SK-N-SH treated with all-trans-retinoic acid at 6 μM for 48 hours (cell line): Measurements from ENCODE around the gene EPB41L5.

Source experiments
- ARNTL ChIP-seq: fragments of 450-650 bp; formaldehyde crosslinking; IDR thresholded peaks from 2 replicates; pipeline ENCODE4 v1.5.0; 2020; ENCODE audit warnings: low read depth, mild to moderate bottlenecking, moderate library complexity, borderline replicate concordance
- ISL1 ChIP-seq: fragments of 250-450 bp; sonication (Bioruptor Pico); IDR thresholded peaks from 2 replicates; pipeline ENCODE4 v2.1.2; 2022; ENCODE audit warnings: mild to moderate bottlenecking, moderate library complexity
- RARB ChIP-seq: fragments of 250-450 bp; sonication (Bioruptor Pico); IDR thresholded peaks from 2 replicates; pipeline ENCODE4 v1.8.0; 2021; ENCODE audit warnings: mild to moderate bottlenecking, moderate library complexity
- ZFP3 ChIP-seq: fragments of 250-450 bp; sonication (Bioruptor Pico); IDR thresholded peaks from 2 replicates; pipeline ENCODE4 v1.5.0; 2020; ENCODE audit warnings: mild to moderate bottlenecking, moderate library complexity
- ZFP30 ChIP-seq: fragments of 450-650 bp; formaldehyde crosslinking; IDR thresholded peaks from 2 replicates; pipeline ENCODE4 v1.5.0; 2022; ENCODE audit warnings: mild to moderate bottlenecking, moderate library complexity
- ZNF70 ChIP-seq: fragments of 450-650 bp; formaldehyde crosslinking; IDR thresholded peaks from 2 replicates; pipeline ENCODE4 v1.5.0; 2020; ENCODE audit warnings: mild to moderate bottlenecking, moderate library complexity
- ZNF8 ChIP-seq: fragments of 450-650 bp; formaldehyde crosslinking; IDR thresholded peaks from 2 replicates; pipeline ENCODE4 v1.5.0; 2020; ENCODE audit warnings: mild to moderate bottlenecking, moderate library complexity

GRCh38 chr2:120100627-120101026 is 87.8 kb downstream of the EPB41L5 start:
- TF ChIP-seq ISL1 (peak; percentile 97), ZNF8 (CRISPR knock-in tag) (0 out of 2 replicates have a peak, but pooled peaks have one; percentile 41), ARNTL (no peak), RARB (no peak), ZFP3 (CRISPR knock-in tag) (no peak), ZFP30 (no peak), ZNF70 (no peak)
